GM20431 (cell line): ENCODE measurements around the gene TRRAP.

ENCODE experiments used
- in situ Hi-C: fragments of 300-500 bp; cut with MseI, MboI; formaldehyde crosslinking; loops from one replicate; pipeline ENCODE4 v1.15.0; 2020; ENCODE audit warnings: low sequenced_read_pairs; ENCODE audit not compliant: unreplicated experiment

The TRRAP gene

DNA sequence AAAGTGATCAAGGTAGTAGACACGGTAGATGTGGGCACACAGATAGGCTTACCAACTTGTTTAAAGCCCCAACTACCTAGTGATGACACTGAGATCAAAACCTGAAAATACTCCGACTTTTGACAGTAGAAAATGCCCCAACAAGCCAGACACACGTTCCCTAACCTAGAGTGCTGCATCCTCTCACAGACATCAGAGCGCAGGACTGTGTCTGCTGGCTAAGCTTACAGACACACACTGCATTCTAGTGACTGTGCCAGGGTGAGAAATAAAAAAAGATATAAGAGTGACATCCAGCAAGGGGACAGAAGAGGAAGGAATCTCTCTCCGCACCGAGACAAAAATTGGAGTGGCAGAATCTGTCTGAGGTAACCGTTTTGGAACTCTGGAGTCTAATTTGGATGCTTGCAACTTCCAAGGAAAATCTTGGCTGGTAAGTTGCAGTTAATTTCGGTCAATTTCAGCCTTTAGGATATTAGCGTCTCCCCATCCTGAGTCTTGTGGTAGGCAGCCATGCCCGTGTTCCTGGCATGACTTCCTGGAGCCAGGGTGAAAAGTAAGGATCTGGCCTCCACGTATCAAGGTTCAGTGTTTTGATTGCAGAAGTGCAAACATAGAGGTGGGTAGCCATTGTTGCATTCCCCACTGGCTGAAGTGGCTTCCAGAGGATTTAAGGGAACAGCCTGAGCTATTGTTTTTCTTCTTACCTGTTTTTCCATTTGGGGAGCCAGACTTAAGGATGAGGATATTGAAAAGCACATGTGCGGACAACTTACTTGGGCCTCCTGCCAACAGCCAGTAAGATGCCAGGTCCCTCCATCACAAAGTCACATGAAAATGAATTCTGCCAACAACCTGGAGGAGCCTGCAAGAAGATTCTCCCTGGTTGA lies 141.4 kb downstream of the TRRAP start:
- in situ Hi-C loops = no loop called here

DNA sequence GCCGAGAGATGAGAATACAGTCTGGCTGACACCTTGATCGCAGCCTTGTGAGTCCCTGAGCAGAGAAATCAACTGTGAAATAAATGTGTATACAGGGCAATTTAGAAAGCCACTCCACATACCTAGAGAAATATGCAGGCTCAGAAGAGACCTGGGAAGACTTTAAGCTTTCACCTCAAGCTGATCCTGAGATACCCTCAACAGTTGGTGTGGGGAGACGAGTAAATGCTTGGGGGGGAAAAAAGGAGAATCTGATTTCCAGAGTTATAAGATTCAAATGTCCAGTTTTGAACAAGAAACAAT lies 142.0 kb downstream of the TRRAP start:
- in situ Hi-C loops = no loop called here

DNA sequence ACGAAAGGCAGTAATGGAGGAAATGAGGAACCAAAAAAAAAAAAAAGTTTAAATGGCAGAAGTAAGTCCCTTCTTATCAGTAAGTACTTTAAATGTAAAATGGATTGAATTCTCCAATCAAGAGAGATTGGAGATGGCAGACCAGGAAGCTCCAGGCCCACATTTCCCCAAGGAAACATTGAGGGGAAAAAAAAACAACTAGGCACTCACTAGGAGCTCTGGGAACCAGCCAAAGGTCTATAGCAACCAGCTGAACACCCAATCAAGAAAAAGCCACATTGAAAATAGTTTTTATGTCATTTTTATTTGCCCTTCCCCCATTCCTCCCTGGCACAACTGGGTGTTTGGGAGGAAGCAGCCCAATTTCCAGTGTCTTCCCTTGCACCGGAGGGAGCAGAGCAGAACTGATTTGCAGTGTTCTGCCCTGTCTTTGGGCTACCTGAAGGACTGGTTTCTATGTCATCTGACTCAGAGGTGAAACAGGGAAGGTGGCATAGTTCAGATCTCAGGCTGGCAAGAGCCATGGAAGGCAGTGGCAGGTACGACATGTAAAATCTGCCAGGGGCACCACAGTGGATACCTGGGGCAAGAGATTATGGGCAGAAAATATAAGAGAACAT lies 143.7 kb downstream of the TRRAP start:
- in situ Hi-C loops = no loop called here

DNA sequence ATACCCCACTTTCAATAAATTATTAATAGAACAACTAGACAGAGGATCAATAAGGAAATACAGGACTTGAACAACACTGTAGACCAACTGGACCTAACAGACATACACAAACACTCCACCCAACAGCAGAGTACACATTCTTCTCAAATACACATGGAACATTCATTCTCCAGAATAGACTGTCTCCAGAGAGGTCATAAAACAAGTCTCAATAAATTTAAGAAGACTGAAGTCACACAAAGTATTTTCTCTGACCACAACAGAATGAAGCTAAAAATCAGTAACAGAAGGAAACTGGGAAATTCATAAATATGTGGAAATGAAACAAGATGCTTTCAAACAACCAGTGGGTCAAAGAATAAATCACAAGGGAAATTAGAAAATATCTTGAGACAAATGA lies 145.7 kb downstream of the TRRAP start:
- in situ Hi-C loops = no loop called here

DNA sequence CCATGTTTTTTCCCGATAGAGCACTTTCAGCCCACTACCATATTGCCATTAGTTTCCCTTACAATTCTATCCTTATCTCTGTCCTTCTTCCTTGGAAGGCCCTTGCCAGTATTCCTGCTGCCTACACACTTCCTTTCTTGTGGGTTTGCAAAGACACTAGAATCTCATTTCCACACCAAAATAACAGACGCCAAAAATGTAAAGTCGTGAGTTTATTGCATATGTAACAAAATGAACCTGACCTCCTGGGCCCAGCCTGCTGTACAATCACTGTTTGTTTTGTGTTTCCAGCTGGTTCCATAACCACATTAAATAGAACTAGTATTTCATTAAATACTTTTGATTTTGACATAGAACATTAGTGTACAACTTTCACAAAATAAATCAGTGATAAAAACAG lies 148.9 kb downstream of the TRRAP start:
- in situ Hi-C loops = no loop called here

DNA sequence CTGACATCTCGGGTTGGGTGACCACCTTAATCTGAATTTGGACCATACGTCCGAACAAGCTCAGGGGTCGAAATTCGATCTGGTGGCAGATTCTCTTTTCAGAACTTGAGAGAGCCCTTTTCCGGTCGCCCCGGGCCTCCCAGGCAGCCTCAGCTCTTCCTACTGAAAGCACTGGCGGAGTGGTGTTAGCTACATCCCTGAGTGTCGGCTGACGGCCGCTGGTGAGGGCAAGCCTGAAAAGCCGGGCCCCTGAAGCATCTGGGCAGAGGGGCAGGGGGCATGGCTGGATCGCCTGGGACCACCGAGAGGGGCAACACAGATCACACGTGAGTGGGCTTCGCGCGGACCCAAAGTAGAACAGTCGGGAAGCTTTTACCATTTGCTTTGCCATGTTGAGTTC lies 149.5 kb downstream of the TRRAP start:
- in situ Hi-C loops = no loop called here

DNA sequence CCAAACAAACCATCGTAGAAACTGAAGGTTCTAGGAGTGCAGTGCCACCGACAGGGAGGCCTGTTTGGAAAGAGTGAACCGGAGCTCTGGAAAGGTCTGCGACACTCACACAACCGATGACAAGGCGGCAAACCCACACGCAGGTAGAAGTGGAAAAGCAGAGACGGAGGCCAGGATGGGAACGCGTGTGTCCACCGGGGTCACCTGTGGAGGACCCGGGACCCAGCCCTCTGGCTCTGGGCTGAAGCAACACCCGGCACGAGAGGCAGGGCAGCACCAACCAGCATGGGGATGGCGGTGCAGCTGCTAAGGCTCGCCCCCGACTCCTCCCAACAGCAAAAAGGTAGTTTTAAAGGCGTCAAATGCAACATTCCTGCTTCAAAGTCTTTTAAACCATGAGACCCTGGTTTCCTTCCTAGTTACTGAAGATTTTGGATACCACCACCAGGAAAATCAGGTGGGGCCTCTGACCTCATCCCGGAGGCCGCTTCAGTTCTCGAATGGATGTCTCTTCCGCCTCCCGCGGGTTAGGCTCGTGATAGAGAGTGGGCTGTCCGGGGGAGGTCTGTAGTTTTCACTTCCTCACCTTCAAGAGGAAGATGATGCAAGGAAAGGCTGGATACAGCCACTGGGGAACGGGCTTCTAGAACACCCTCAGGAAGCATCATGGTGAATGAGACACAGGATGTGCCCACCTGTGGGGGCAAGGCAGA lies 150.1 kb downstream of the TRRAP start:
- in situ Hi-C loops = no loop called here

DNA sequence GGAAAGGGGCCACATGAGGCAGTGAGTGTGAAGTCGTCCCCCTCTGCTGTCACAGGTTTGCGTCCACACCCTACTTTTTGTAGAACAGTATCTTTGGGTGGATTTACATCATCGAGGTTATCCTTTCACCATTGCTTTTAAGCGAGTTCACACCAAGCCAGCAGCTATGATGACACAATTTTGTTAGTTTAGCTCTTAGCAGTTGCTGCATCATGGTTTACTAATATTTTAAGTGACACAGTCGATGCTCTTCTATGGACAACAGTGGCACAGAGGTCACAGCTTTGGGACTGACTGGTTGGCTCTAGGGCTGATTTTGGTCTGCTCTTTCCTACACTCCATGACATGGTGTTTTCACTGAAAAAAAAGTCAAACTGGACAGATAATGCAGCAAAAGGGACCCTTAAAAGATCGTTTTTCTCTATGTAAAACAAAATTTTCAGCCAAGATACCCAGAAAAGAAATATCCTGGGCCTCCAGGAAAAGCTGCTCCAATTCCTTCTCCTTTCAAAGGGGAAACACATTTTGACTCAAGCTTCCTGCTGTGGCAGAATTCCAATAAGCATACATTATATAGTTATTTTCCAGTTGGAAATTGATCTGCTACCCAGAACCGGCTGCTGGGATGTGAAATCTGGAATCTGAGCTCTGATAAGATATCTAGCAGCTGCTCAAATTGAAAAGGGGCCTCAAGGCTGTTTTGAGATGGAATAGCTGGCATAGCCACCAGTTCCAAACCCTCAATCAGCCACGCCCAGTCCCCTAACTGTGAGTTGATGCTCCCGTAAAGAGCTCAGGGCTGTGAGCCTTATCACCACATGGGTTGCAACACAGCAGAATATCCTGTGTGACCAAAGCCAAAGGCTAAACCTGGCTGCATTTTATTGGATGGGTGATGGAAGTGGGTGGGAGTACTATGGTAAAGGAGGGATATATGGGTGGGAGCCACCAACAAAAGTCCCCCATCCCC lies 151.4 kb downstream of the TRRAP start:
- in situ Hi-C loops = no loop called here

DNA sequence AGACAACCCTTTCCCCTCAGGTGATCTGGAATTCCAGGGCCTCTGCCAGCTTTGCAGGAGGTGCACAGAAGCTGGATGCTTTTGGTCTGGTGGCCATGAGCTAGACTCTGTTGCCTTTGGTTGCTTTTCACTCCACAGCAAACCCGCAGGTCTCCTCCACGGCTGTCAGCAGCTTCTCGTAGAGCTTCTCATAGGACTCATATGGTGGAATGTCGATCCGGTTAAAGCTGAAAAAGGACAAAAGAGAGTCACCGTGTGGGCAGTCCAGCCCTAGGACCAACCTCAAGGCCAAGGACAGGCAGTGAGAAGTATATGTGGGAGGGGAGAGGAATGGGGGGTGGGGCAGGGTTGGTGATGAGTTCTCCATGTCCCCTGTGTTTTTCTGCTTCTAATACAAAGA lies 152.1 kb downstream of the TRRAP start:
- in situ Hi-C loops = no loop called here

DNA sequence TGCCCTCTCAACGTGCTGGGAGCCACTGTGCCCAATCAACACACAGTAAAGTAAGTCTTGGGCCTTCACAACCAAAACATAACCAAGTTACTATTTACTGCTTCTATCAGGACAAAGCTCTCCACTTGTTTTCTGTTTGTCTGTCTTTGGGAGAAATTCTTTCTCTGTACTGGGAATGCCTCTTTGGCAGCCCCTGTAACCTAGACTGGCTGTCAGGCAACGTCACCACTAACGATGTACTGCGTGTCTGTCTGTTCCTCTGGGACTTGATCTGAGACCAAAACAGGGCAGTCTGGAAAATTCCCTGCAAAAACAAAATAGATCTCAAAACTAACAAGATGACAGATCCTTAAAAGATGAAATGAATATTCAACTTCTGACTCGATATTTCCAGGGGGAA lies 152.6 kb downstream of the TRRAP start:
- in situ Hi-C loops = no loop called here

DNA sequence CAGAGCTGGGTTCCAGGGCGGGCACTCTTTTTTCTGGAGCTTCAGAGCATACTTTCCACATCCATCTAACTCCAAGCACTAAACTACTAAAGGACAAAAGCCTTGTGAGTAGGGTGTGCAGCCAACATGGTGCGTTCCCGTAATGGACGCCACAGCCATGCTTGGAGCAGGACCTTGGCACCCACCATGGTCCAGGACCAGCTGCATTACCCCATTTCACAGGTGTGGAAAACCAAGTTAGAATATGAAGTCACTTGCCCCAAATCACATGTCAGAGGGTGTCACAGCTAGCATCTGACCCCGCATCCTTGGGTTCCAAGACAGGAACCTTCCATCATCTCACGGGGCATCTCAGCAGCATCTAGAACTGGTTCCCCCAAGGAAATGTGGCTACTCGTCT lies 153.2 kb downstream of the TRRAP start:
- in situ Hi-C loops = no loop called here

DNA sequence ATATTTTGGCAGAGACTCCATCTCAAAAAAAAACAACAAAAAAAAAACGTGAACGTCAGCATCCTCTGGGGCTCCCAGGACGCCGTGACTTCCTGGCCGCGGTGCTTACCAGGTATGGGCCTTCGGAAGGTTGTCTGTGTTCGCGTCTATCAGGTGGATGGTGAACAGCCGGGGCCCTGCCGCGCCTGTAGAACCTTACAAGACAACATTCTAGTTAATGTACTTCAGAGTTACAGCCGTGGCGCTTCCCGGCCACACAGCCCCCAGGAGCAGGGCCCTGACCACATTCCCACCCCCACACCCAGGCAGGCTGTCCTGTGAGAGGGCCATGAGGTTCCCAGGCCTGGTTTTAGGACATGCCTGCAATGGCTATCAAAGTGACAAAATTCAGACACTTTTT lies 154.6 kb downstream of the TRRAP start:
- in situ Hi-C loops = no loop called here

DNA sequence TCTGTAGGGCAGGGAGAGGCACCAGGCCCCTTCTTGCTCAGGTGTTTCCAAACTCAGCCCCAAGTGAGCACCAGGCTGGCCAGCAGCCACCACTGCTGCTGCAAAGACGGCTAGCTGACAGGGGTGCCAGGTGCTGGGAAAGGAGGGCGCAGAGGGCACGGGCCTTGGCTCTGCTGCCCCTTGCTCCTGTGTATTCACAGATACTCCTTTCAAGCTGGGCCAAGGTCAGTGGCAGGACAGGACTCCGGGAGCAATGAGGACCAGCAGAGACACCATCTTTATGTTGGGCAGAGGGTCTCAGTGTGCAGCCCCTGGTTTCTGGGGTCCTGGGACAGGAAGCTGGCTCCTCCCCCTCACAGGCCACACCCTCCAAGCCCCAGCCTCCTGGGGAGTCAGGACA lies 155.4 kb downstream of the TRRAP start:
- in situ Hi-C loops = no loop called here

DNA sequence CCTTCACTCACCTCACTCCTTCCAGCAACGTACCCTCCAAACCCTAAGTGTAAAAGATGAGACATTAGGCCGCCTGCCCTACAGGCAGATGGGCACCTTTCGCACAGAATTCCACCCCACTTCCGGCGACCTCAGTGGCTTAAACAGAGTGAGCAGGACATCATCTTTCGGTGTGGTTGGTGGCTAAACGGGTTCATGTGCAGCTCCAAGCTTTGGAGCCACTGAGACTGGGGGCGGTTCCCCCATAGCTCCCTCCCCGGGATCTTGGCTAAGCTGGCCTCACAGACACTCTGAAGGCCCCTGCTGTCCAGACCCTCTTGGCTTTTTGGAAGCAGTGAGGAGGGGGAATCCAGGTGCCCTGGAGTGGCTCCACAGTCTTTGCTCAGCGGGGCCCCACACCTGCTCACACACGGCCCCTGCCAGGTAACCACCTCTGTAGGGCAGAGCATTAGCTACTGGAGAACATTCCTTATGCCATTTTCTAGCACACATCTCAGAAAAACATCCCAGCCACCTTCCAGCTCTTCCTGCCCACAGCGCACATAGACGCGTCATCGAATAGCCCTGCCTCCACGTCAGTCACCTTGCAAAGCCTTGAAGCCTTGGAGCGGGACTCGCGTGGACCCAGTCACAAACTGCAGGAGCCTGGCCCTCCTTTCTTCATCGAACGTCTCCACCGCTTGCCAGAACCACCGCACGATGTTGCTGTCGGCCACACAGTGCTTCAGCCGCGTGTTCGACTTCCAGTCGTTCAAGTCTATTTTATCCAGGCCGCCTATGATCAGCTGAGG lies 156.8 kb downstream of the TRRAP start:
- in situ Hi-C loops = no loop called here

DNA sequence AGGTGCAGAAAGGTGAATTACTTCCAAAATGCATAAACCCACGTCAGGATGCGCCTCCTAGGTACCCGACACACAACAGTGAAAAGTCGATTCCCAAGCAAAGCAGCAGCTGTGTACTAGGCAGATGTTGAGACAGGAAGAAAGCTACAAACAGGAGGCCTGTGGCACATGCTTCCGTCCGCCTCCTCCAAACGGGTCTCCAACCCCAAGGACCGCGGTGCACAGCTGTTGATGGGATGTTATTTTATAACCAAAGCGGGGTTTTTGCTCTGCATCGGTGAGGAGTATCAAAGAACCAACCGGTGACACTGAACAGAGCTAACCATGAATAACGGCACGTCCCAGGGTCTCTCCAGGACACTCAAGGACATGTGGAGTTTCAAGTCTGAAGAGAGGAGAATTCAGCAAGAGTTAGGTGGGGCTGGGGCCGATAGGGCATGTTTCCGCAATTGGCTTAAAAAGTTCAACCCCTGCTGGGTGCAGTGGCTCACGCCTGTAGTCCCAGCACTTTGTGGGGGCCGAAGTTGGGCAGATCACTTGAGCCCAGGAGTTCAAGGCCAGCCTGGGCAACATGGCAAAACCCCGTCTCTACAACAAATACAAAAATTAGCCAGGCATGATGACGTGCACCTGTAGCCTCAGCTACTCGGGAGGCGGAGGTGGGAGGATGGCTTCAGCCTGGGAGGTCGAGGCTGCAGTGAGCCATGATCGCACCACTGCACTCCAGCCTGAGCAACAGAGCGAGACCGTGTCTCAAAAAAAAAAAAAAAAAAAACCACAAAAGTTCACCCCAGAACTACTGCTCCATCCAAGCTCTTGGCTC lies 157.6 kb downstream of the TRRAP start:
- in situ Hi-C loops = no loop called here

DNA sequence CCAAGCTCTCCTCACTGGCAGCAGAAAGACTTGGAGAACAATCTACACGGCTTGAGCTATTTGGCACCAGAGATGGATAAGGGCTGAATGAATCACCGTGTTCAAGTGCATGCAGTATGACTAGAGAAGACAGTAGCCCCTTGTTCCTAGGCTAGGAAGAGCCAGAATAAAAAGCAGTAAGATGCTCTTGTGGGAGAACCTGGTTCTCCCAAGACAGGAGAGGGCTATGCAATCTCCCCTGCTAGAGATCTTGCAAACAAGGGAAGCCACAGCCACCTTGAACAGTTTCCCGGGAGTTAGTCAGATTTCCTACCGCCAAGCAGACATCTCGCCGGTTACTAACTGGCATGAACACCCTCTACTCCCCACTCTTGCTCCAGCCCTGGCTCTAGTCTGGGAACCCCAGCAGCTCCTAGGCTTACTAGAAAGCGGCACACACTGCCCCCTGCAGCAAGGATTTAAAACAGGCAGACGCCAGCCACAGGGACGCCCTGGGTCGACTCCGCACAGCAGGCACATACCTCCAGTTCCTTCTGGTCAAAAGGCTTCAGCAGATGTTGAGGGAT lies 158.3 kb downstream of the TRRAP start:
- in situ Hi-C loops = no loop called here

DNA sequence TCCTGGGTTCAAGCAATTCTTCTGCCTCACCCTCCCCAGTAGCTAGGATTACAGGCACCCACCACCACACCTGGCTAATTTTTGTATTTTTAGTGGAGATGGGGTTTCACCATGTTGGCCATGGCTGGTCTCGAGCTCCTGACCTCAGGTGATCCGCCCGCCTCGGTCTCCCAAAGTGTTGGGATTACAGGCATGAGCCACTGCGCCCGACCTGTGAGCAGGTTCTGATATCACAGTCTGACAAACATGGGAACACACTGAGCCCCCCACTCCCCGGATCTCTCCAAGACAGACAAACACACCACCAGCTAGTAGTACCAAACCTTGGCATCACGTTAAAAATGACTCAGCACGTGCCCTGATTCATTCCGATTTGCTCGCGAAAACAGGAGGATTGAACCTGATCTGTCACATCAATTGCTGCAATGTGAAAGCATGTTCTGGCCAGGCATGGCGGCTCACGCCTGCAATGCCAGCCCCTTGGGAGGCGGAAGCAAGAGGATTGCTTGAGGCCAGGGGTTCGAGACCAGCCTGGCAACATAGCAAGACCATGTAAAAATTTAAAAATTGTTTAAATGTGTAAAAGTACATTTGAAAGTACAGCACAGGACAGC lies 159.1 kb downstream of the TRRAP start:
- in situ Hi-C loops = no loop called here
